Activated B cell treated with CpG ODN at 0.5 μM for 24 hours (primary cell): ENCODE data around the gene CYB5A. TPM values are rescaled to one million over a fixed set of nuclear protein-coding genes. Genes with fewer than 3 reads are reported as not detected.

Source experiments
- ATAC-seq: fragments of 200-7000 bp; cut with Tn5 transposase; one replicate; pipeline ENCODE4 v1.10.0; 2021; ENCODE audit warnings: low read depth, mild to moderate bottlenecking, moderate library complexity
- CTCF ChIA-PET: fragments of 350-600 bp; sonication (Branson Sonifier 250); formaldehyde crosslinking; loops from one replicate; lab custom pipeline; 2021; ENCODE audit warnings: antibody characterized with exemption; lab: Charles Lee
- POLR2A ChIA-PET: fragments of 350-600 bp; sonication (Branson Sonifier 250); formaldehyde crosslinking; loops from one replicate; lab custom pipeline; 2021; ENCODE audit warnings: antibody characterized with exemption; lab: Charles Lee
- DNase-seq: peaks from one replicate; pipeline ENCODE4 v3.0.0; 2022
- H3K27ac Mint-ChIP-seq: one replicate; pipeline ENCODE4 v1.8.0; 2020; ENCODE audit warnings: mixed read lengths
- H3K27me3 Mint-ChIP-seq: one replicate; pipeline ENCODE4 v1.8.0; 2021; ENCODE audit warnings: mixed read lengths
- H3K36me3 Mint-ChIP-seq: one replicate; pipeline ENCODE4 v1.8.0; 2021; ENCODE audit warnings: low read depth, mixed read lengths
- H3K4me1 Mint-ChIP-seq: one replicate; pipeline ENCODE4 v1.8.0; 2021; ENCODE audit warnings: mixed read lengths
- H3K4me3 Mint-ChIP-seq: one replicate; pipeline ENCODE4 v1.8.0; 2020; ENCODE audit warnings: mild to moderate bottlenecking, mixed read lengths
- H3K9me3 Mint-ChIP-seq: one replicate; pipeline ENCODE4 v1.8.0; 2020; ENCODE audit warnings: mixed read lengths
- CTCF ChIP-seq: fragments of 200-600 bp; IDR thresholded peaks from one replicate; pipeline ENCODE4 v1.8.0; 2022; ENCODE audit warnings: antibody characterized with exemption, mild to moderate bottlenecking
- intact Hi-C: fragments of 100-400 bp; cut with micrococcal nuclease; formaldehyde crosslinking; loops from one replicate; pipeline ENCODE4 v1.15.1; 2024
- total RNA-seq: library from RNA; stranded (reverse); gene quantifications from 2 replicates; pipeline ENCODE4 v1.2.3, GENCODE V29; 2022

Gene CYB5A
- total RNA-seq, 1 donor from 2014 or later, result 47.2 TPM

- no peak overlapping the region for H3K4me3 Mint-ChIP-seq
- no peaks in the 10 kb centered on the region for H3K4me1 Mint-ChIP-seq
- ChIA-PET CTCF (no interaction called here), POLR2A (no interaction called here)
- no peak for TF ChIP-seq CTCF
- H3K9me3 Mint-ChIP-seq, result no peaks in the 10 kb centered on the region
- H3K27me3 Mint-ChIP-seq, result no peaks in the 10 kb centered on the region
- no peak overlapping the region for H3K27ac Mint-ChIP-seq
- intact Hi-C loops, result no loop called here
- H3K36me3 Mint-ChIP-seq, result no peaks in the 10 kb centered on the region
- DNase-seq, result no peak
- no peak for ATAC-seq
Observed at GRCh38 chr18:74222710-74223494, 68.9 kb downstream of the CYB5A start.

- Mint-ChIP-seq H3K4me1 (no peaks in the 10 kb centered on the region), H3K4me3 (no peak overlapping the region), H3K27ac (no peak overlapping the region), H3K36me3 (no peaks in the 10 kb centered on the region), H3K9me3 (no peaks in the 10 kb centered on the region), H3K27me3 (no peaks in the 10 kb centered on the region)
- ATAC-seq (no peak), DNase-seq (no peak)
- TF ChIP-seq CTCF, result no peak
- ChIA-PET CTCF (no interaction called here), POLR2A (no interaction called here)
- intact Hi-C loops, result no loop called here
Observed at GRCh38 chr18:74221081-74221480, 70.7 kb downstream of the CYB5A start.

- CTCF ChIA-PET, result no interaction called here
- intact Hi-C loops, result no loop called here
- Mint-ChIP-seq H3K27ac (no peak overlapping the region), H3K36me3 (no peaks in the 10 kb centered on the region), H3K9me3 (no peaks in the 10 kb centered on the region), H3K4me1 (no peaks in the 10 kb centered on the region), H3K4me3 (no peak overlapping the region), H3K27me3 (peaks cover 2% of the 10 kb centered on the region)
- TF ChIP-seq CTCF, result no peak
- ATAC-seq, result no peak
- POLR2A ChIA-PET, result no interaction called here
- DNase-seq, result no peak
Observed at GRCh38 chr18:74219056-74219455, 72.7 kb downstream of the CYB5A start.

GRCh38 chr18:74217476-74218143 is 74.2 kb downstream of the CYB5A start:
- Mint-ChIP-seq H3K9me3 (no peaks in the 10 kb centered on the region), H3K27ac (no peak overlapping the region), H3K4me3 (no peak overlapping the region), H3K4me1 (no peaks in the 10 kb centered on the region), H3K27me3 (peaks cover 2% of the 10 kb centered on the region), H3K36me3 (no peaks in the 10 kb centered on the region)
- POLR2A ChIA-PET, result no interaction called here
- CTCF ChIA-PET, result no interaction called here
- DNase-seq, result no peak
- no peak for TF ChIP-seq CTCF
- ATAC-seq, result no peak
- intact Hi-C loops, result no loop called here

GRCh38 chr18:74216661-74217110 is 75.1 kb downstream of the CYB5A start:
- no peaks in the 10 kb centered on the region for H3K9me3 Mint-ChIP-seq
- H3K27ac Mint-ChIP-seq, result no peak overlapping the region
- ChIA-PET POLR2A (no interaction called here), CTCF (no interaction called here)
- no peak for DNase-seq
- TF ChIP-seq CTCF, result no peak
- no peak for ATAC-seq
- no peaks in the 10 kb centered on the region for H3K4me1 Mint-ChIP-seq
- H3K4me3 Mint-ChIP-seq, result no peak overlapping the region
- H3K36me3 Mint-ChIP-seq, result no peaks in the 10 kb centered on the region
- intact Hi-C loops, result no loop called here
- H3K27me3 Mint-ChIP-seq, result peaks cover 2% of the 10 kb centered on the region
